Measurements from ENCODE around the gene NBL1.
"Not testable (repeated sequence)": the region's sequence is repeated elsewhere in the genome, so short reads cannot be mapped to it uniquely, and the experiment has no call there.

Gene NBL1

DNA sequence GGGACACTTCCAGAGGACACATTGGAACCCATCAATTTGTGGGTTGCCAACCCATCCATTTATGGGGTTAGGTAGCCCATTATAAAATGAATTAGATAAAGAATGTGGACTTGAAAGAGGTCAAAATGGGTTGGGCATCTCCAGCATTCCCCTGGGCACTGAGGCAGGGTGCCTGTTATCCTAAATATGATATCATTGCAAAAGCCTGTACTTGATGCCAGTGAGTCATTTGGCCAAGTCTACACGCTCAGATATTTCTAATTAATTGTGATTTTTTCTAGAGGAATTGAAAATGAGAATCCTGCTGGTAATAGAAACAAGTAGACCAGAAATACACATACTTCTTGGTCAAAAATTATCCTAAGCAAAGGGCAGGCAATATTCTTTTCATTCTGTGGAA lies 21.9 kb upstream of the NBL1 start:
- DNase-seq (ENCODE audit: low spot score): no peak

DNA sequence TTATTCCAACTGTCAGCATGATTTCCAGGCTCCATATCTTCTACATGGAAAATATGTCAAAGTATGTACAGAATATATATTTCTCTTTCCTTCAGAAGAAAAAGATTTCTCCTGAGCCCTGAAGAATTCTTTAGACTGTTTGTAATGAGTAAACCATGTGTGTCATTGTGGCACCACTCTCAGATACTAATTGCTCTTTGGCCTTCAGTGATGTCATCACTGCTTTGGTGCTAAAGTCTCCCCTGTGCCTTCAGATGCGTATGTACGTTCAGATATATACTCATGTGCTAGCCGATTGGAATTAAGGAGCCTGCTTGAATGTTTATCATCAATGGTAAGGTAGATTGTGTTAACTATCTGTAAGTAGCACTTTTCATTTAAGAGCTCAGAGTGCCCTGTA lies 20.6 kb upstream of the NBL1 start:
- DNase-seq (ENCODE audit: low spot score): no peak

DNA sequence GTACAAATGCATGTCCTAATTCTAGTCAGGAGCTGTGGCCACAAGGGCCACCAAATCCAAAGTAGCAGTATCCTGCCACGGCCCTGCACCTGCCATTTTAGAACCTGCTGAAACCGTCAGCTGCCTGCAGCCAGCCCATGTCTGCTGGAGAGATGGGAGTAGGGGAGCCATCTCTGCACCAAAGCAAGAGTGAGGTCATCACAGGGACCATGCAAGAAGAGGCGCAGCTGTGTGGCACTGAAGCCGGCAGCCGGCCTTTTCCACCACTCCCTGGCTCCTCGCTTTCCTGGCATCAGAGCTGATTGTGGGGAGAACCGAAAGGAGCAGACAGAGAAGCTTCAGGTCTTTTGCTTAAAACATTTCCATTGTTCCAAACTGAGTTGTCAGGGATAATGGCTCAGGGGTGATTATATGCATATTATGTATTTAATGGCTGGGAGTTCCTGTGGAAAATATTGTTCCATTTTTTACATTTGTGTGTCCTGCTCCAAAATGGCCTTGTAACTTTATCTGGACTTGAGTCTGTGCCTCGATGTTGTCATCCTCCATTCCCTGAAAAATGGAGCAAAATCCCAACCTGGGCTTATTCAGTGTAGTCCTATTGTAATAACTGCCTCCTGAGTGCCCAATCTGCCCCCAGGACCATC lies 18.7 kb upstream of the NBL1 start:
- DNase-seq (ENCODE audit: low spot score): no peak

DNA sequence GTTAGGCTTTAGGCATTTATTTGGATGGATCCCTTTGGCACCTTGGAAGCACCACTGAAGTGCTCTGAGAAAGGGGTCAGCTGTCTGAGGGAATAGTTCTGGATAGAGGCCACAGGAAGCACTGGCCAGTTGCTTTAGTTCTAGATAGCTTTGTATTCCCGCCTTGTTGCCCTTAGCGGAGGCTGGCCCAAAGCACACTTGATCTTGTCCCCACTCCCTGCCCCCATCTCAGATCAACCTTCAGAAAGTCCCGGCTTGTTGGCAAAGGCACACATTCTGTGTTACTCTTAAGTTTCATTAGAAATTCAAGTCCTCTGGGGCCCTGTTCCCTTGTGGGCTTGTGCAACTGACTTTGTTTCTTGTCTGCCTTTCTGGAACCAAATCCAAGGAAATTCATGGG lies 15.2 kb upstream of the NBL1 start:
- no peak for DNase-seq (ENCODE audit: low spot score)

DNA sequence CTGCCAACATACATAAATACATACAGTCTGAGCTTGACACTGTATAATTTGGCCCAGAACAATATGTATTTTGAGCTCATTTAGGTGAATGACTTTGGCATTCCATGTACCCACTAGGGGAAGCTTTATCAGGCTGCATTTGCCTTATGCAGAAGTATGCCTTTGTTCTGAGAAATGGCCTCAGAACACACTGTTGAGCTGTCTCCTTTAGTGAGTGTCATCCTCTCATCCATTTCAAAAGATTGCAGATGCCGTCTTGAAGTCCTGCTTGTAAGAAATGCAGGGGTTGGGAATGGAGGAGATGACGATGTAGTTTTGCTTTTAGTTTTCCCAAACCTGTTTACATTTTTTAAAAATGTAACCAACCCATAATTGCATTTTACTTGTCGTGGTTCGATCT lies 14.8 kb upstream of the NBL1 start:
- DNase-seq (ENCODE audit: low spot score): no peak

DNA sequence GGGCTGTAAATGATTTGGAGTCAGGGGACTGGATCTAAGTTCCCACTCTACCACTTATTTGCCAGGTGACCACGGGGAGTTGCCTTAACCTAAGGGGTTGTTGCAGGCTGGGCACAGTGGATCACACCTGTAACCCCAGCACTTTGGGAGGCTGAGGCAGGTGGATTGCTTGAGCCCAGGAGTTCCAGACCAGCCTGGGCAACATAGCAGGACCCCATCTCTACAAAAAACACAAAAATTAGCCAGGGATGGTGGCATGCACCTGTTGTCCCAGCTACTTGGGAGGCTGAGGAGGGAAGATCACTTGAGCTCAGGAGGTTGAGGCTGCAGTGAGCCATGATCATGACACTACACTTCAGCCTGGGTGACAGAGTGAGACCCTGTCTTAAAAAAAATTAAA lies 13.9 kb upstream of the NBL1 start:
- not testable (repeated sequence) for DNase-seq (ENCODE audit: low spot score)

DNA sequence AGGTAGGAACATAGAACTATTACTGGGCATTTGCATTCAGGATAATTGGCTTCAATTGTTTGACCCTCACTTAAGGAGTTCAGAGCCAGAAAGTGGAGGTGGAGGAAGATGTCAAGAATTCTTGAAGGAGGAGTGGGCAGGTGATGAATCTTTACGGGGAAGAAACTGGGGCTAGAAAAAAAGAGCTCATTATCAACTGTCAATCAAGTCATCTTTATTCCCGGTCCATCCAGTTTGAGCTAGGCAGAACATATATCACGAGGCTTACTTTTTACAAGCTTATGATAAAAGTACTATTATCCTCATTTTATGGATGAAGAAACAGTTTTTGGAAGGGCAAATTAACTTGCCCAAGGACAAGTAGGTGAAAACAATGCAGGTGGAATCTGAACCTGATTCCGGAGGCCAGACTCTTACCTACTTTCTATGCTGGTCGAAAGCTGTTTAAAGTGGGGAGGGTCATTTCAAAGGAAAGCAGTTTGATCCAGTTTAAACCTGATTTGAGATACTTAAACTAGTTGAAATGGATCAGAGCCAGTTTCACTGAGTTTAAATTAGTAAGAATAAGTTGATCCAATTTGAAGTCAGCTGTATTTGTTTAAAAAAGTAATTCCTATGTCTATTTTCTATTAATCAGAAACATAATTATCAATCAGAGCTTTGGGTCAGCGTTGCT lies 13.3 kb upstream of the NBL1 start:
- no peak for DNase-seq (ENCODE audit: low spot score)

DNA sequence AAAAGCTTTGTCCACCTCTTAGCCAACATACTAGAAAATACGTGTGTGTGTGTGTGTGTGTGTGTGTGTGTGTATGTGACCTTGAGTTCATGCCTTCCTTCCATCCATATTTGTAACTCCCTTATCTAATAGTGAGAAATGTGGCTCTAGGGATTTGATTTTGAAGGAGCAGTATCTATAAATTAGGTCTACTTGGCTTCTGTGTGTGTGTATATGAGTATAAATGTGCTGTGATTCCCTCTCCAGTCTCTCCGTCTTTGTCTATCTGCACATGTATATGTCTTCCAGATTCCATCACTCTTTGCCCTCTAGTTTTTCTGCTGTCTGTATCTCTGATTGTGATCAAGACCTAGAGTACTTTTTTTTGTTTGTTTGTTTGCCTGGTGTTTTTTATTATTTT lies 11.9 kb upstream of the NBL1 start:
- DNase-seq (ENCODE audit: low spot score): no peak

DNA sequence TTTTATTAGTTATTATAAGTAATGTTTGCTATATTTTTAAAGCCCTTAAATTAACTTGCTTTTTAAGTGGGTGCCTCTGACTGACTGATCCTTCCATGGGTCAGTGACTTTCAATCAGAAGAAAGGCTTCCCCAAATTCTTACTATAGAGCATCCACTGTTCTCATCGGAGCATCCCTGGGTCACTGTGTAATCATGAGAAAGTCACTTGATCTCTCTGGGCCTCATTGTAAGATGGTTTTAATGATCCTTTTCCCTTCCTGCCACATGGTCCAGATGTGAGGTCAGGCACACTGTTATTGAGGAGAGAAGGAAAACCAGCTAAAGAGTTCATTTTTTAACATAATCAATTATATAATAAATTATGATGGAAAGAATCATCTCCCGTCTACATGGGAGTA lies 11.0 kb upstream of the NBL1 start:
- no peak for DNase-seq (ENCODE audit: low spot score)

DNA sequence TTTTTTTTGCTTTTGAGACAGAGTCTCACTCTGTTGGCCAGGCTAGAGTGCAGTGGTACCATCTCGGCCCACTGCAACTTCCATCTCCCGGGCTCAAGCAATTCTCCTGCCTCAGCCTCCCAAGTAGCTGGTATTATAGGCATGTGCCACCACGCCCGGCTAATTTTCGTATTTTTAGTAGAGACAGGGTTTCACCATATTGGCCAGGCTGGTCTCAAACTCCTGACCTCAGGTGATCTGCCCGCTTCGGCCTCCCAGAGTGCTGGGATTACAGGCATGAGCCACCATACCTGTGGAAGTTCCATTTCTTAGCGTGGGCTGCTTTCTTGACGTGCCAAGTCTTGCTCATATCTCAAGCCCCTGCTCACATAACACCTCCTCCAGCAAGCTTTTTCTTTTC lies 9.0 kb upstream of the NBL1 start:
- DNase-seq (ENCODE audit: low spot score): not testable (repeated sequence)

DNA sequence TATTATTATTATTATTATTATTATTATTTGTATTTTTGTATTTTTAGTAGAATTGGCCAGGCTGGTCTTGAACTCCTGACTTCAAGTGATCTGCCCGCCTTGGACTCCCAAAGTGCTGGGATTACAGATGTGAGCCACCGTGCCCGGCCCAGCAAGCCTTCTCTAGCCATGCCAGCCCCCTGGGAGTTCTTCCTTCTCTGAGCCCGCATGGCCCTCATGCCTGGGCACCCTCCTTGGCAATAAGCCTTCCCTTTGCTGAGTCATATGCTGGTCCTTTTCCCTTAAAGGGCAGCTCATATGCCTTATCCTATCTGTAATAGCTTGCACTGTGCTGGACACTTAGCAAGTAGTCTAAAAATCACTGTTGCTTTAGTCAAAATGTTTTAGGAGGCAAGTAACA lies 8.5 kb upstream of the NBL1 start:
- DNase-seq (ENCODE audit: low spot score): no peak

DNA sequence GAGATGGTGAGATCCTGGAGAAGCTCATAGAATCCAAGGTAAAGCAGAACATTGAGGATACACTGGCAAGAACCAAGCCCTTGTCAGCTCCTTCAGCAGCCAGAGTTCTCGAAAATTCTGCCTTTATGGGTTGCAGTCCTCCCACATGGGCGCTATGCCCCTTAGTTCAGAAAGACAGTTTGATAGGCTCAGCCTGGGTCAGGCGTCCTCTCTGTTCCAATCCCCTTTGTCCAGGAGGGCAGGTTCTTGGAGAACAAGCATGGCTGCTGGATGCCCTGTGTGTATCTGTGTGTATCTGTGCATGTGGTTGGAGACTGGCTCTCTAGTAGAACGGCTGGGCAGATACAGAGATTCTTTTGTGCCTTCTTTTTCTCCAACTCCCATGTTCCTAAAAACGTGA lies 8.0 kb upstream of the NBL1 start:
- no peak for DNase-seq (ENCODE audit: low spot score)

DNA sequence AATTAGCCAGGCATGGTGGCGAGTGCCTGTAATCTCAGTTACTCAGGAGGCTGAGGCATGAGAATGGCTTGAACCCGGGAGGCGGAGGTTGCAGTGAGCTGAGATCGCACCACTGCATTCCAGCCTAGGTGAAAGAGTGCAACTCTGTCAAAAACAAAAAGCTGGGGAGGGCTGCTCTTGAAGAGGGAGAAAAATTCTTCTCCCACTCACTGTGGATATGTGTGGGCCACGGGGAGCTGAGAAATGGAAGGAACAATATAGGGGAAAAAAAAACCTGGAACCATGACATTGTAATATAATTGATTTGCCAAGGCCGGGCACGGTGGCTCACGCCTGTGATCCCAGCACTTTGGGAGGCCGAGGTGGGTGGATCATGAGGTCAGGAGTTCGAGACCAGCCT lies 7.4 kb upstream of the NBL1 start:
- not testable (repeated sequence) for DNase-seq (ENCODE audit: low spot score)

DNA sequence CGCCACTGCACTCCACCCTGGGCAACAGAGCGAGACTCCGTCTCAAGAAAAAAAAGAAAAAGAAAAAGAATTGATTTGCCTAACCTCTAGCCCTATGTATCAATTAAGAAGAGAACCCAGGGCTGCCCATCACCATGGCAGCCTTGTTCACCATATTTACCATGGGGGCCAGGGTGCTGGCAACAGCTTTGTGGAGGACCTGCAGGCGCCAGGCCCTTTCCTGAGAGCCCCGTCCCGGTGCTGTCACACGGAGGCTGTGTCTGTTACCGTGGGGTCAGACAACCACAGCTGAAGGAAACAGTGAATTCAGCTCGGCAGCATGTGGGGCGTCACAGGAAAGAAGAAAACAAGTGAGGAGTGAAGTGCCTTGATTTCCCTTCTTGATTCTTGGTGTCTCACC lies 6.5 kb upstream of the NBL1 start:
- DNase-seq (ENCODE audit: low spot score): no peak

DNA sequence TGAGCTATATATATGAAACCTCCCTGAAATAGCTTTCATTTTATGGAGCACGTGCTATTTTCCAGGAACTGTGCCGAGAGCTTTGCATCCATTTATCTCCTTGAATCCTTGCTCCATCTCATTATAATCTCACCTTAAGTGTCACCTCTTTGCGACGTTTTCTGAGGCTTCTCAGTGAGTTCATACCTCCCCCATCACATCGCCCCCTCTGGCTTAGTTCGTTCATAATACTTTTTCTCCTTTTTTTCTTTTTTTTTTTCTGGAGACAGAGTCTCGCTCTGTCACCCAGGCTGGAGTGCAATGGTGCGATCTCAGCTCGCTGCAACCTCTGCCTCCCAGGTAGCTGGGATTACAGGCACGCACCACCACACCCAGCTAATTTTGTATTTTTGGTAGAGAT lies 4.9 kb upstream of the NBL1 start:
- not testable (repeated sequence) for DNase-seq (ENCODE audit: low spot score)

DNA sequence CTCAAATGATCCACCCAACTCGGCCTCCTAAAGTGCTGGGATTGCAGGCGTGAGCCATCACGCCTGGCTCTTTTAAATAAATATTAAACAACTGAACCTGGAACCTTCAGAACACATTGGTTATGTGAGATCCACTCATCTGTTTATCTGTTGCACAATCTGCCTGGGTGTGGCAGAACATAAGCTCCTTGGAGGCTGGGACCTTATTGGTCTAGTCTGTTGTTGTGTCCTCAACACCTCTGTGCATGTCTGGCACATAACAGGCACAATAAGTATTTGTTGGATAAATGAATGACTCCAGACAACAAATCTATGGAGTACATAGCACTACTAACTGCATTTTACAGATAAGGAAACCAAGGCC lies 4.1 kb upstream of the NBL1 start:
- DNase-seq (ENCODE audit: low spot score): no peak

DNA sequence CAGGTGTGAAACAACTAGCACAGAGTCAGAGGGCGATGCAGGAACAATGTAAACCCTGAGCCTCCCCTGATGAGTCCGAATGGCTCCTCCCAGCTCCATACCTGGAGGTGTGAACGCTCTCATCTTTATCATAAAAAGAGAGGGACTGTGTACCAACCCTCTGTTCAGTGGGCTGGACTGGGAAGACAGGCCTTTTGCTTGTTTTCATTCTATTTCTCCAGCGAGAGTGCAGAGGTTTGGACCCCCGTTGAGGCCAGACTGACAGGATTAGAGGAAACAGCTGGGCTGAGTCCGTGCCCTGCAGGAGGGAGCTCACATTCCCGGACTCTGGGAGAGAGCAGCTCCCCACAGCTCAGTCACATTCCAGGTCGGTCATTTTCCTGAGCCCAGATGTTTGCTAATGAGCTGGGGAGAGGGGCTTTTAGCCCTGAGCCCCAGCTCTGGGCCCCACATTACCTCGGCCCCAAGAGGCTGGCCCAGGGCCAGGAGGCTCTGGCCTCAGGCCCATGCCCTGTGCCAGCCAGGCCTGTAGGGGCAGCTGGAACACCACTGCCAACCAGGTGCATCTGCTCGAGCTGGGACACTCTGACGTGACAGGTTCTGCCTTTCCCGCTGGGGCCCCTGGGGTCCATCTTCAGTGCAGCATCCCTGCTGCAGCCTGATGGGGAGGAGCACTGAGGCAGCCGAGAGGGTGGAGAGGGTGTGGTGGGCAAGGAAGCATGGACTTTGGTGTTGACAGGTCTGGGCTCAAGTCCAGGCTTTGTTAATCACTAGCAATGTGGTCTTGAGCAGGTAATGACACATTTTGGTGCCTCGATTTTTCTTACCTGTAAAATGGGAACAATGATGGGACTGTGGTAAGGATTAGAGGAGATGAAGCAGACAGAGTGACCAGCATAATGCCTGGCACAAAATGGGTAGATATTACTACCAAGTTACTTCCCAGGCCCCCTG lies 3.5 kb upstream of the NBL1 start:
- DNase-seq (ENCODE audit: low spot score): no peak

DNA sequence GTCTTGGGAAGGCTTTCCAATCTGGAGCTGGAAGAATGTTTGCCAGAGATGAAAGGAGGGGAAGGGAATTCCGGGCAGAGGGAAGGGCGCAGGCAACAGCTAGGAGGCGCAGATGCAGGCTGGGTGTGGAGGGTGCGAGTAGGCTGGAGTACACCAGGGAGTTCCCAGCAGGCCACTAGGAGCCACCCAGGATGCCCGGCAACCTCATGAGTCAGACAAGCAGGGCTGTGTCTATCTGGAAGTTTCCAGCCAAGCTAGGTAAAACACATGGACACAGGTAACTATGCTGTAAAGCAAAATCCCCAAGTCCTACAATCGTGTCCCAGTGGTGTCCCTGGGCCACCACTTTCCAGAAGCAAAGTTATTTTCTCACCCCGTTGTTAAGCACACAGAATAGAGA lies 990 bp upstream of the NBL1 start:
- peak; percentile 91 for DNase-seq (ENCODE audit: low spot score)

DNA sequence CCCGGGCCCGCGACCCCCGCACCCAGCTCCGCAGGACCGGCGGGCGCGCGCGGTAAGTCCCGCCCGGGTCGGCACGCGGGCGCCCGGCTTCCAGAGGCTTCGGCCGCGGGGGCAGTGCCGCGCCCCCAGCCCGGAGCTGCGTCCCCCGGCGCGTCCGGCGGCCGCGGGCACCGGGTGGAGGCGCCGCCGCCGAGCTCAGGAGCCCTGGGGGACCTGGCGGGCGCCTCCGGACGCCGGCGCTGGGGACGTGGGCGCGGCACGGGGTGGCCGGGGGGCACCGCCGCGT lies 227 bp downstream of the NBL1 start:
- no peak for DNase-seq (ENCODE audit: low spot score)

DNA sequence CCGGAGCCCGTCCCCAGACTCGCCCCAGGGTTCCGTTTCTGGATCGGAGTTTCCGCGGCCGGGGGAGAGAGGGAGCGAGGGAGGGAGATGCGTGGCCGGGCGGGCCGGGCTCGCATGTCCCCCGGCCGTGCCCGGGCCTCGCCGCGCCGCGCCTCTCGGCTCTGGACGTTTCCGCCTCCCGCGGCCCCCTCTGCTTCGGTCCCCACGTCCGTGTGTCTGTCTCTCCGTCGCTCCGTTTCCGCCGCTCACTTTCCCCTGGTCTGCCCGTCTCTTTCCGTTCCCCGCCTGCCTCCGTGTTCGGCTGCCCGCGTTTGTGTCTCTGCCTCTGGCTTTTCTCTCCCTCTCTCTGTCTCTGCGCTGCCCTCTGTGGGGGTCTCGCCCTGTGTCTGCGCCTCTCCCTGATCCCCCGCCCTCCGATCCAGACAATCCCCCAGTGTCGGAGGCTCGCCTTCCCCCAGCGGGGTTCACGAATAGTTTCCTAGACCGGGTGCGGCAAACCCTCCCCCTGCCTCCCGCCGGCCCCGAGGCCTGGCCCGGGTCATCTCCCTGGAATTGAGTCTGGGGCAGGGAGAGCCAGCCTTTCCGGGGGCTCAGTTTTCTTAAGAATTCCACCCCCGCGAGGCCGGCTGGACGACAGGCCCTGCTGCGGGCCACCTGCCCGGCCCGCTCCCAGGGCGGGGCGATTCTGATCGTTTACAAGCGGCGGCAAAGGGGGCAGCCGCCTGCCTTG lies 735 bp downstream of the NBL1 start:
- no peak for DNase-seq (ENCODE audit: low spot score)

DNA sequence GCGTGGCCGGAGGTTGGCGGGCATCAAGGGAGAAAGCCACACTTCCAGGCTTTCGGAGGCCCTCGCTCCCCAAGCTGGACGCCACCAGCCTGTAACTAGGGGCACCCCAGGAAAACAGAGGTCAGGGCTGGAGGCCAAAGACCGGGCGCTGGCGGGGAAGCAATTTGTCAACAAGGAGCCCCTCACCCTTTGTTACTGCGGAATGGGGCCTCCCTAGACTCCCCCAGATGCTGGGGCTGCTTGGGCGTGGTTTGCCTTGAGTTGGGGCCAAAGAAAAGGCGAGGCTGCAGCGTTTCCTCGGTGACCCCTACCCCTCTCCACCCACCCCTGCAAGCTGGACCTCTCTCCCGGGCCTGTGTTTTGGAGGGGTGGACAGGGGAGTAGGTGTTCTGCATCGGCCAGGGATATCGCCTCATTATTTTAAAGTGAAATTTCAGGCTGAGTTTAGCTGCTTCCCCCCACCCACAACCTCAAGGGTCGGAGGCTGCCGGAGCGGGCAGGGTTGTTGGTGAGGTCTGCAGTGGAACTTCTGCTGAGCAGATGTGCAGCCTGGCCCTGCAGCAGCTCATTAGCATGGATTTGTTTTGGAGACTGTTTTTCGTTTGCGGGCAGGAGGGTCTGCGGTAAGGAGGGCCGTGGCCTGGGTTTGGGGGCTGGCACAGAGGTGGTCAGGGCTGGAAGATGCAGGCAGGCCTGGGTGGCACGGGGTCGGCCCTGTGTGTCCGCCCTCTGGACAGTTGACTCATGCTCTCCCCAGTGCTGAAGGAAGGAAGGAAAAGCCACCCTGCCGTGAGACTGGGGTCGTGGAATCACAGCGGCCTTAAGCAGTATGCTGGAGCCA lies 1.5 kb downstream of the NBL1 start:
- DNase-seq (ENCODE audit: low spot score): no peak

All from HuH-7 (cell line).